HCT116 (cell line): ENCODE measurements around the gene TTLL6. TPM values are rescaled to one million over a fixed set of nuclear protein-coding genes. Genes with fewer than 3 reads are reported as not detected.

Experiments
- ATAC-seq: fragments of 200-7000 bp; cut with Tn5 transposase; 2 replicates; pipeline ENCODE4 v1.9.1; 2020; ENCODE audit warnings: mild to moderate bottlenecking, moderate library complexity
- BruUV-seq: library from RNA; stranded (reverse); fragments of 400-500 nt; replicated peaks from 2 replicates; lab custom pipeline; 2021; lab: Mats Ljungman, UMichigan
- CTCF ChIA-PET: fragments of 300-600 bp; sonication (Branson Sonifier 250); formaldehyde crosslinking; loops from one replicate; lab custom pipeline; 2021; ENCODE audit warnings: antibody characterized with exemption; lab: Charles Lee
- POLR2A ChIA-PET: fragments of 300-600, 350-600 bp; sonication (Branson Sonifier 250); formaldehyde crosslinking; loops from one replicate; lab custom pipeline; 2021; ENCODE audit warnings: antibody characterized with exemption; lab: Charles Lee
- RAD21 ChIA-PET, 2 experiments: fragments of 300-600 bp; sonication (Branson Sonifier 250); formaldehyde crosslinking; loops; one replicate each; lab custom pipeline; 2023; ENCODE audit warnings: low total read pairs in 2 of 2; ENCODE audit not compliant: uncharacterized antibody in 2 of 2, unreplicated experiment in 2 of 2, low non-redundant PET in 1 of 2; lab: Charles Lee
- DNase-seq: peaks from one replicate; pipeline ENCODE4 v3.0.0-alpha.2; 2010; ENCODE audit warnings: low read depth, low spot score
- H2AFZ ChIP-seq: fragments of 200-600 bp; shearing (Covaris generic), sonication (generic); 2 replicates; pipeline ENCODE4 v1.6.1; 2017; ENCODE audit warnings: low read depth, mixed run types, mixed read lengths, antibody characterized with exemption, low read length; ENCODE audit not compliant: poor library complexity, severe bottlenecking
- H3K27ac ChIP-seq: 2 replicates; pipeline ENCODE4 v1.5.1; 2012; ENCODE audit warnings: low read depth, low read length
- H3K27me3 ChIP-seq: fragments of 200-600 bp; sonication (generic); 2 replicates; pipeline ENCODE4 v1.6.1; 2016; ENCODE audit warnings: mixed run types, low read length, mixed read lengths; ENCODE audit not compliant: insufficient read depth
- H3K36me3 ChIP-seq, 2 experiments: fragments of 200-500 bp in 1 of 2; fragments of 200-600 bp in 1 of 2; sonication (Bioruptor generic) in 1 of 2; sonication (generic) in 1 of 2; 2 replicates each; pipeline versions ENCODE4 v1.5.1 to v1.6.1; 2014 to 2016; ENCODE audit warnings: low read length in 2 of 2, inconsistent platforms in 1 of 2, mixed read lengths in 1 of 2, mixed run types in 1 of 2; ENCODE audit not compliant: insufficient read depth in 2 of 2, control insufficient read depth in 1 of 2
- H3K4me1 ChIP-seq, 2 experiments: fragments of 200-600 bp in 1 of 2; sonication (generic) in 1 of 2; 2 replicates each; pipeline versions ENCODE4 v1.5.1 to v1.6.1; 2012 to 2017; ENCODE audit warnings: low read length in 2 of 2, inconsistent platforms in 1 of 2, mild to moderate bottlenecking in 1 of 2, mixed read lengths in 1 of 2, mixed run types in 1 of 2, moderate library complexity in 1 of 2; ENCODE audit not compliant: insufficient read depth in 2 of 2, control insufficient read depth in 1 of 2
- H3K4me2 ChIP-seq: fragments of 200-600 bp; sonication (generic); 2 replicates; pipeline ENCODE4 v1.6.1; 2017; ENCODE audit warnings: mixed run types, low read length, mixed read lengths
- H3K4me3 ChIP-seq, 2 experiments: fragments of 200-600 bp in 1 of 2; sonication (generic) in 1 of 2; replicated peaks in 1 of 2; 2 replicates each; pipeline ENCODE4 v1.5.1; 2011 to 2016; ENCODE audit warnings: low read length in 2 of 2, control low read depth in 1 of 2, low read depth in 1 of 2, mild to moderate bottlenecking in 1 of 2, mixed read lengths in 1 of 2, mixed run types in 1 of 2
- H3K79me2 ChIP-seq: fragments of 200-600 bp; sonication (generic); 2 replicates; pipeline ENCODE4 v1.6.1; 2017; ENCODE audit warnings: mild to moderate bottlenecking, mixed run types, low read length, moderate library complexity, mixed read lengths; ENCODE audit not compliant: insufficient read depth
- H3K9ac ChIP-seq: fragments of 200-600 bp; sonication (generic); 2 replicates; pipeline ENCODE4 v1.6.1; 2016; ENCODE audit warnings: low read length, mixed read lengths
- H3K9me2 ChIP-seq: fragments of 200-600 bp; sonication (generic), shearing (Covaris generic); 2 replicates; pipeline ENCODE4 v1.6.1; 2017; ENCODE audit warnings: mixed run types, mild to moderate bottlenecking, moderate library complexity; ENCODE audit not compliant: insufficient read depth
- H3K9me3 ChIP-seq, 2 experiments: fragments of 200-500 bp in 1 of 2; fragments of 200-600 bp in 1 of 2; sonication (Bioruptor generic) in 1 of 2; sonication (generic) in 1 of 2; 2 replicates each; pipeline ENCODE4 v1.6.1; 2014 to 2017; ENCODE audit warnings: low read length in 2 of 2, mixed read lengths in 2 of 2, inconsistent platforms in 1 of 2, low read depth in 1 of 2, mild to moderate bottlenecking in 1 of 2, mixed run types in 1 of 2, moderate library complexity in 1 of 2; ENCODE audit not compliant: control insufficient read depth in 1 of 2, insufficient read depth in 1 of 2
- H4K20me1 ChIP-seq: fragments of 200-600 bp; sonication (generic), shearing (Covaris generic); 2 replicates; pipeline ENCODE4 v1.6.1; 2017; ENCODE audit warnings: mixed run types, mild to moderate bottlenecking, moderate library complexity; ENCODE audit not compliant: insufficient read depth
- CBX3 ChIP-seq: IDR thresholded peaks from 2 replicates; pipeline ENCODE4 v1.6.1; 2012; ENCODE audit warnings: low read depth
- ELF1 ChIP-seq: IDR thresholded peaks from 2 replicates; pipeline ENCODE4 v1.6.1; 2012; ENCODE audit warnings: low read depth, borderline replicate concordance
- EZH2 ChIP-seq: fragments of 200-600 bp; sonication (generic); IDR thresholded peaks from 2 replicates; pipeline ENCODE4 v1.6.1; 2017; ENCODE audit warnings: antibody characterized with exemption, mixed run types
- FOSL1 ChIP-seq: IDR thresholded peaks from 2 replicates; pipeline ENCODE4 v1.6.1; 2012; ENCODE audit warnings: low read depth
- JUND ChIP-seq: IDR thresholded peaks from 2 replicates; pipeline ENCODE4 v1.6.1; 2012
- POLR2A ChIP-seq: IDR thresholded peaks from 2 replicates; pipeline ENCODE4 v1.7.0; 2011; ENCODE audit warnings: borderline replicate concordance; ENCODE audit not compliant: insufficient read depth, insufficient read length; ENCODE audit errors: extremely low read depth
- POLR2AphosphoS5 ChIP-seq: IDR thresholded peaks from 2 replicates; pipeline ENCODE4 v1.6.1; 2011; ENCODE audit warnings: mild to moderate bottlenecking, low read depth, low read length, moderate library complexity
- SIN3A ChIP-seq: IDR thresholded peaks from 2 replicates; pipeline ENCODE4 v1.6.1; 2012; ENCODE audit warnings: low read depth
- SP1 ChIP-seq: IDR thresholded peaks from 2 replicates; pipeline ENCODE4 v1.6.1; 2012; ENCODE audit warnings: low read depth
- TCF7L2 ChIP-seq: IDR thresholded peaks from 2 replicates; pipeline ENCODE4 v1.7.0; 2011; ENCODE audit warnings: borderline replicate concordance, inconsistent platforms; ENCODE audit not compliant: insufficient read depth, insufficient read length; ENCODE audit errors: extremely low read depth
- YY1 ChIP-seq: IDR thresholded peaks from 2 replicates; pipeline ENCODE4 v1.6.1; 2011; ENCODE audit warnings: low read length, low read depth, moderate library complexity, mild to moderate bottlenecking; ENCODE audit not compliant: insufficient replicate concordance; ENCODE audit errors: extremely low read depth
- ZFX ChIP-seq: fragments of 450-650 bp; IDR thresholded peaks from 2 replicates; pipeline ENCODE4 v1.6.1; 2017
- ZNF274 ChIP-seq: fragments of 200-500 bp; sonication (Bioruptor generic); IDR thresholded peaks from 2 replicates; pipeline ENCODE4 v1.6.1; 2014; ENCODE audit warnings: mild to moderate bottlenecking, low read depth, low read length, inconsistent platforms
- intact Hi-C: fragments of 100-400 bp; cut with micrococcal nuclease; formaldehyde crosslinking; loops from 2 replicates; pipeline ENCODE4 v1.10.0; 2022
- total RNA-seq: library from RNA; stranded (reverse); gene quantifications from one replicate; pipeline ENCODE4 v1.2.1, GENCODE V29; 2021; ENCODE audit not compliant: unreplicated experiment
- TF ChIP-seq, protein P1 (sequence below), 3 experiments: fragments of 200-600 bp in 1 of 3; sonication (generic) in 1 of 3; IDR thresholded peaks in 2 of 3; conservative IDR thresholded peaks in 1 of 3; 2 replicates each; pipeline ENCODE4 v1.5.1; 2012 to 2017; ENCODE audit warnings: low read depth in 2 of 3, low read length in 2 of 3, antibody characterized with exemption in 1 of 3, borderline replicate concordance in 1 of 3, control low read depth in 1 of 3, mild to moderate bottlenecking in 1 of 3, mixed read lengths in 1 of 3, mixed run types in 1 of 3, moderate library complexity in 1 of 3; ENCODE audit not compliant: insufficient read depth in 1 of 3
- TF ChIP-seq, protein P2 (sequence below): IDR thresholded peaks from 2 replicates; pipeline ENCODE4 v1.6.1; 2011; ENCODE audit warnings: mild to moderate bottlenecking, low read length, moderate library complexity; ENCODE audit not compliant: insufficient replicate concordance; ENCODE audit errors: extremely low read depth

The TTLL6 gene
- total RNA-seq, 1 experiment from 2014 or later, result 0.79 TPM

DNA sequence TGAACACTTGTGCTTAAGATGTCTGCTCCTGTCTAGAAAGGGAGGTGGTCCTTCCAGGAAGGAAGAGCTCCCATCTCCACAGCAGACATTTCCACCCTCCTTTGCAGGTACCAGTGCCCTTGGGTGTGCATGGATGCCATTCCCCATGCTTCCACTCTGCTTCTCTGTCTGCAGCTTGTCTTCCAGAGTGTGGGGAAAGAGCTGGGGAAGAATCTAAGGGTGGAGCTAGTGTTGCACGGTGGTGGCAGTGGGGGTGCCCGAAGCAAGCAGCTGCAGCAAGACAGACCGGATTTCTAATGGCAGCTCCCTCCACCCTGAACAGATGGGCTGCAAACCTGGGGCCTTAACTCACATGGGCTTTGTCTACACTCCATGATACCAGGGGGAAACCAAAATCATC lies 65.9 kb downstream of the TTLL6 start:
- Histone ChIP-seq H4K20me1 (no peaks in the 10 kb centered on the region), H3K9me2 (no peaks in the 10 kb centered on the region), H3K79me2 (no peaks in the 10 kb centered on the region), H3K27ac (no peak overlapping the region), H2AFZ (no peak overlapping the region), H3K9ac (no peak overlapping the region), H3K4me3 (no peak overlapping the region), H3K9me3 (no peaks in the 10 kb centered on the region), H3K27me3 (peaks cover 12% of the 10 kb centered on the region; the same call in 1 of the 2 replicates), H3K4me1 (peaks cover 0 to 7% of the 10 kb centered on the region in 2 experiments; a peak in 1 of 4 replicates), H3K4me2 (no peak overlapping the region), H3K36me3 (no peaks in the 10 kb centered on the region)
- DNase-seq (no peak), ATAC-seq (no peak)
- TF ChIP-seq EZH2 (no peak), TCF7L2 (no peak)
- BruUV-seq, result no TSS peak
- ChIA-PET CTCF (interaction anchor here (1.1 to 1.7 kb wide), 3 partner anchors 27 to 128 kb away, joined by 3 to 5 read pairs (median 5); no protein-coding TSS in a partner anchor), POLR2A (no interaction called here), RAD21 (interaction anchor here in 1 of 2 experiments (1.0 kb wide), 1 partner anchor 27 kb away, joined by 3 read pairs; no protein-coding TSS in a partner anchor)
- intact Hi-C loops, result no loop called here

DNA sequence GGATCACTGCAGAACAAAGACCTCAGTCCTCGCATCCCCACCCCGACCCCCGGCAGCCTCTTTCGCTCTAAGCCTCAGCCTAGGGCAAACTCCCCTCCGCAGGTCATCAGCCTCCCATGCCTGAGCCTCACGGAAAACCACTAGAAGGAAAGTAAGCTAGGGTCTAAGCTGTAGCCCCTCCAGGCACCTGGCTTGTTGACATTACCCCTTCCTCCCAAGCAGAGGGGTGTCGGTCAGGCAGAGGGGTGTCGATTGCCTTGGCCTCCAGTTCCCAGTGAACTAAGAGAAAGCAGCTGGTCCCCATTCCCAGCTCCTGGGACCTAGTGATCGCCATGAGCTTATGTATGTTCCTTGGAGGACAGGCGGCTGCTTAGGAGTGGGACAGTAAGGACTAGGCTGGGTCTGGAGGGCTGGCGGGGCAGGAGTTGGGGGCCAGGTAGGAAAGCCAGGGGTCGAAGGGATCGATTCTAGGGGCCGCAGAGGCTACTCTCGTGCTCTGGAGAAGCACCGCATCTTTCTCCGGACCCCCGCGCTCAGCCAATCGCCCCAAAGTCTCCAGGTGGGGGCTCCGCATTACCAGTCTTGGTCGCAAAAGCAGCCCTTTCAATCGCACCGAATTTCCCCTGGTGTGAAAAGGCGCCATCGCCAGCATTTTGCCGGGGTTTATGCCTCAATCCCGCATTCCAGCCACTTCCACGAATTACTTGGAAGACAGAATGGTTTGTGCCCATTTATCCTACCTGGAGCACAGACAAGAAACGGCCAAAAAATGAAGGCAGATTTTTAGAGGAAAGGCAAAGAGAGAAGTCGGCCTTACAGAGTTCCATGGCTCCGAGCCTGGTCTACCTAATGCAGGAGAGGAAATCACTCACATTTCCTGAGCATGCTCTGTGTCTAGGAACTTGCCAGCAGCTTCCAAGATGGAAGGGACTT lies 67.1 kb downstream of the TTLL6 start:
- intact Hi-C loops, result no loop called here
- H4K20me1 ChIP-seq, result no peaks in the 10 kb centered on the region
- H3K9ac ChIP-seq, result no peak overlapping the region
- H3K9me2 ChIP-seq, result no peaks in the 10 kb centered on the region
- no peak overlapping the region for H3K4me2 ChIP-seq
- peaks cover 0 to 7% of the 10 kb centered on the region in 2 experiments; a peak in 1 of 4 replicates for H3K4me1 ChIP-seq
- ChIA-PET CTCF (interaction anchor here (1.7 kb wide), 1 partner anchor 41 kb away, joined by 5 read pairs; no protein-coding TSS in a partner anchor), RAD21 (no interaction called here), POLR2A (no interaction called here)
- DNase-seq (no peak), ATAC-seq (no peak)
- peaks cover 22% of the 10 kb centered on the region for H3K27me3 ChIP-seq
- no peak overlapping the region for H3K4me3 ChIP-seq
- no peaks in the 10 kb centered on the region for H3K79me2 ChIP-seq
- no peaks in the 10 kb centered on the region for H3K36me3 ChIP-seq
- H3K9me3 ChIP-seq, result no peaks in the 10 kb centered on the region
- BruUV-seq, result no TSS peak
- H2AFZ ChIP-seq, result no peak overlapping the region
- no peak overlapping the region for H3K27ac ChIP-seq
- TF ChIP-seq POLR2A (no peak), JUND (no peak), YY1 (no peak), ZFX (no peak), TCF7L2 (no peak), POLR2AphosphoS5 (no peak), ZNF274 (no peak), SP1 (no peak), EZH2 (no peak), ELF1 (no peak), SIN3A (no peak), CBX3 (no peak), FOSL1 (no peak)
- TF ChIP-seq, protein P1, sequence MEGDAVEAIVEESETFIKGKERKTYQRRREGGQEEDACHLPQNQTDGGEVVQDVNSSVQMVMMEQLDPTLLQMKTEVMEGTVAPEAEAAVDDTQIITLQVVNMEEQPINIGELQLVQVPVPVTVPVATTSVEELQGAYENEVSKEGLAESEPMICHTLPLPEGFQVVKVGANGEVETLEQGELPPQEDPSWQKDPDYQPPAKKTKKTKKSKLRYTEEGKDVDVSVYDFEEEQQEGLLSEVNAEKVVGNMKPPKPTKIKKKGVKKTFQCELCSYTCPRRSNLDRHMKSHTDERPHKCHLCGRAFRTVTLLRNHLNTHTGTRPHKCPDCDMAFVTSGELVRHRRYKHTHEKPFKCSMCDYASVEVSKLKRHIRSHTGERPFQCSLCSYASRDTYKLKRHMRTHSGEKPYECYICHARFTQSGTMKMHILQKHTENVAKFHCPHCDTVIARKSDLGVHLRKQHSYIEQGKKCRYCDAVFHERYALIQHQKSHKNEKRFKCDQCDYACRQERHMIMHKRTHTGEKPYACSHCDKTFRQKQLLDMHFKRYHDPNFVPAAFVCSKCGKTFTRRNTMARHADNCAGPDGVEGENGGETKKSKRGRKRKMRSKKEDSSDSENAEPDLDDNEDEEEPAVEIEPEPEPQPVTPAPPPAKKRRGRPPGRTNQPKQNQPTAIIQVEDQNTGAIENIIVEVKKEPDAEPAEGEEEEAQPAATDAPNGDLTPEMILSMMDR (IDR thresholded peaks at IDR 0.05 in 2 of 3, conservative IDR thresholded peaks at IDR 0.05 in 1 of 3; ENCODE audit: borderline replicate concordance in 1 of 3, insufficient read depth in 1 of 3, low read depth in 2 of 3, low read length in 2 of 3), result no peak
- TF ChIP-seq, protein P2, sequence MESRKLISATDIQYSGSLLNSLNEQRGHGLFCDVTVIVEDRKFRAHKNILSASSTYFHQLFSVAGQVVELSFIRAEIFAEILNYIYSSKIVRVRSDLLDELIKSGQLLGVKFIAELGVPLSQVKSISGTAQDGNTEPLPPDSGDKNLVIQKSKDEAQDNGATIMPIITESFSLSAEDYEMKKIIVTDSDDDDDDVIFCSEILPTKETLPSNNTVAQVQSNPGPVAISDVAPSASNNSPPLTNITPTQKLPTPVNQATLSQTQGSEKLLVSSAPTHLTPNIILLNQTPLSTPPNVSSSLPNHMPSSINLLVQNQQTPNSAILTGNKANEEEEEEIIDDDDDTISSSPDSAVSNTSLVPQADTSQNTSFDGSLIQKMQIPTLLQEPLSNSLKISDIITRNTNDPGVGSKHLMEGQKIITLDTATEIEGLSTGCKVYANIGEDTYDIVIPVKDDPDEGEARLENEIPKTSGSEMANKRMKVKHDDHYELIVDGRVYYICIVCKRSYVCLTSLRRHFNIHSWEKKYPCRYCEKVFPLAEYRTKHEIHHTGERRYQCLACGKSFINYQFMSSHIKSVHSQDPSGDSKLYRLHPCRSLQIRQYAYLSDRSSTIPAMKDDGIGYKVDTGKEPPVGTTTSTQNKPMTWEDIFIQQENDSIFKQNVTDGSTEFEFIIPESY, result no peak
